IMR-90 (cell line): ENCODE data around the gene MAPK8IP3. TPM values are rescaled to one million over a fixed set of nuclear protein-coding genes. Genes with fewer than 3 reads are reported as not detected.

Experiments
- ATAC-seq: fragments of 200-7000 bp; cut with Tn5 transposase; 2 replicates; pipeline ENCODE4 v1.9.1; 2020; ENCODE audit warnings: low read depth, mild to moderate bottlenecking, moderate library complexity
- BruUV-seq: library from RNA; stranded (reverse); fragments of 400-500 nt; replicated peaks from 2 replicates; lab custom pipeline; 2021; lab: Mats Ljungman, UMichigan
- CTCF ChIA-PET: fragments of 300-600 bp; formaldehyde crosslinking; extraction: SDS; loops from one replicate; lab custom pipeline; 2021; ENCODE audit warnings: antibody characterized with exemption; lab: Yijun Ruan, JAX
- POLR2A ChIA-PET: fragments of 300-600 bp; sonication (Branson Sonifier 250); formaldehyde crosslinking; loops from one replicate; lab custom pipeline; 2022; ENCODE audit warnings: antibody characterized with exemption; ENCODE audit not compliant: unreplicated experiment; lab: Charles Lee
- DNase-seq: peaks from one replicate; pipeline ENCODE4 v3.0.0; 2013
- H2AFZ ChIP-seq: replicated peaks from 2 replicates; pipeline ENCODE3; 2013; ENCODE audit warnings: low read length, mild to moderate bottlenecking; ENCODE audit not compliant: poor library complexity
- H2AK5ac ChIP-seq: 2 replicates; pipeline ENCODE4 v1.6.1; 2013; ENCODE audit warnings: low read depth, low read length, inconsistent platforms
- H2AK9ac ChIP-seq: replicated peaks from 2 replicates; pipeline ENCODE3; 2013; ENCODE audit warnings: mild to moderate bottlenecking, low read depth, low read length, moderate library complexity; ENCODE audit not compliant: poor library complexity
- H2BK120ac ChIP-seq: 2 replicates; pipeline ENCODE4 v1.6.1; 2013; ENCODE audit warnings: low read depth, low read length, inconsistent platforms
- H2BK15ac ChIP-seq: 3 replicates; pipeline ENCODE4 v1.6.1; 2013; ENCODE audit warnings: low read depth, low read length, inconsistent platforms
- H2BK20ac ChIP-seq: 2 replicates; pipeline ENCODE4 v1.6.1; 2013; ENCODE audit warnings: low read depth, mild to moderate bottlenecking, inconsistent platforms, low read length, moderate library complexity
- H2BK5ac ChIP-seq: 2 replicates; pipeline ENCODE4 v1.6.1; 2013; ENCODE audit warnings: mild to moderate bottlenecking, low read depth, low read length, inconsistent platforms; ENCODE audit not compliant: poor library complexity, severe bottlenecking
- H3K14ac ChIP-seq: replicated peaks from 2 replicates; pipeline ENCODE4 v1.6.1; 2013; ENCODE audit warnings: low read depth, low read length, inconsistent platforms
- H3K18ac ChIP-seq: 2 replicates; pipeline ENCODE4 v1.6.1; 2013; ENCODE audit warnings: low read depth, low read length, control low read depth
- H3K23ac ChIP-seq: 2 replicates; pipeline ENCODE4 v1.6.1; 2013; ENCODE audit warnings: low read depth, low read length, inconsistent platforms
- H3K27ac ChIP-seq: 2 replicates; pipeline ENCODE4 v1.5.1; 2013; ENCODE audit warnings: mild to moderate bottlenecking, control low read depth, low read length; ENCODE audit not compliant: insufficient read depth
- H3K27me3 ChIP-seq: 2 replicates; pipeline ENCODE4 v1.6.1; 2013; ENCODE audit warnings: low read length; ENCODE audit not compliant: control insufficient read depth, insufficient read depth
- H3K36me3 ChIP-seq: 2 replicates; pipeline ENCODE4 v1.6.1; 2013; ENCODE audit warnings: low read length, mixed read lengths; ENCODE audit not compliant: control insufficient read depth, insufficient read depth
- H3K4ac ChIP-seq: 2 replicates; pipeline ENCODE4 v1.6.1; 2013; ENCODE audit warnings: low read depth, low read length, inconsistent platforms
- H3K4me1 ChIP-seq: 2 replicates; pipeline ENCODE4 v1.6.1; 2013; ENCODE audit warnings: low read length, mixed read lengths; ENCODE audit not compliant: control insufficient read depth, insufficient read depth
- H3K4me2 ChIP-seq: 2 replicates; pipeline ENCODE4 v1.6.1; 2013; ENCODE audit warnings: low read depth, mild to moderate bottlenecking, control low read depth, low read length, moderate library complexity
- H3K4me3 ChIP-seq: 2 replicates; pipeline ENCODE4 v1.5.1; 2013; ENCODE audit warnings: low read depth, mild to moderate bottlenecking, control low read depth, low read length, moderate library complexity; ENCODE audit not compliant: insufficient read depth
- H3K56ac ChIP-seq: 2 replicates; pipeline ENCODE4 v1.6.1; 2013; ENCODE audit warnings: low read length, inconsistent platforms; ENCODE audit not compliant: insufficient read depth; ENCODE audit errors: extremely low read depth
- H3K79me1 ChIP-seq, 2 experiments: 2 replicates each; pipeline ENCODE4 v1.6.1; 2013; ENCODE audit warnings: low read length in 2 of 2, inconsistent platforms in 1 of 2, low read depth in 1 of 2
- H3K9ac ChIP-seq: 2 replicates; pipeline ENCODE4 v1.6.1; 2013; ENCODE audit warnings: low read depth, low read length, control low read depth
- H3K9me1 ChIP-seq: 2 replicates; pipeline ENCODE4 v1.6.1; 2013; ENCODE audit warnings: low read length, inconsistent platforms; ENCODE audit not compliant: insufficient read depth
- H3K9me3 ChIP-seq: 2 replicates; pipeline ENCODE4 v1.6.1; 2013; ENCODE audit warnings: low read length; ENCODE audit not compliant: control insufficient read depth, insufficient read depth
- H4K20me1 ChIP-seq: 2 replicates; pipeline ENCODE4 v1.6.1; 2013; ENCODE audit warnings: low read length, inconsistent platforms; ENCODE audit not compliant: insufficient read depth
- H4K5ac ChIP-seq: 2 replicates; pipeline ENCODE4 v1.6.1; 2013; ENCODE audit warnings: mild to moderate bottlenecking, low read depth, low read length, control low read depth
- H4K8ac ChIP-seq, 2 experiments: 2 replicates each; pipeline ENCODE4 v1.6.1; 2013; ENCODE audit warnings: low read depth in 2 of 2, low read length in 2 of 2, control low read depth in 1 of 2, inconsistent platforms in 1 of 2
- H4K91ac ChIP-seq: 2 replicates; pipeline ENCODE4 v1.6.1; 2013; ENCODE audit warnings: low read depth, low read length, inconsistent platforms; ENCODE audit not compliant: insufficient read depth
- BHLHE40 ChIP-seq: fragments of 150-350 bp; IDR thresholded peaks from 2 replicates; pipeline ENCODE4 v1.6.1; 2016; ENCODE audit warnings: mild to moderate bottlenecking, low read depth, low read length
- CEBPB ChIP-seq: IDR thresholded peaks from 2 replicates; pipeline ENCODE4 v1.6.1; 2012; ENCODE audit warnings: low read depth, low read length, improper control_type of control experiment
- CHD1 ChIP-seq: IDR thresholded peaks from 2 replicates; pipeline ENCODE4 v1.6.1; 2012; ENCODE audit warnings: low read depth, low read length, improper control_type of control experiment
- FOS ChIP-seq: fragments of 150-350 bp; IDR thresholded peaks from 2 replicates; pipeline ENCODE4 v1.6.1; 2016; ENCODE audit warnings: low read depth, low read length
- MAFK ChIP-seq: IDR thresholded peaks from 2 replicates; pipeline ENCODE4 v1.6.1; 2012; ENCODE audit warnings: low read depth, low read length, improper control_type of control experiment
- MAZ ChIP-seq: IDR thresholded peaks from 2 replicates; pipeline ENCODE4 v1.6.1; 2012; ENCODE audit warnings: low read depth, mild to moderate bottlenecking, low read length, improper control_type of control experiment, moderate library complexity, borderline replicate concordance
- MXI1 ChIP-seq: IDR thresholded peaks from 2 replicates; pipeline ENCODE4 v1.6.1; 2012; ENCODE audit warnings: low read depth, mild to moderate bottlenecking, low read length, moderate library complexity, borderline replicate concordance
- RAD21 ChIP-seq: IDR thresholded peaks from 2 replicates; pipeline ENCODE4 v1.6.1; 2012; ENCODE audit warnings: low read length, improper control_type of control experiment
- RCOR1 ChIP-seq: IDR thresholded peaks from 2 replicates; pipeline ENCODE4 v1.6.1; 2012; ENCODE audit warnings: mild to moderate bottlenecking, low read length, improper control_type of control experiment; ENCODE audit not compliant: insufficient replicate concordance
- RFX5 ChIP-seq: IDR thresholded peaks from 2 replicates; pipeline ENCODE4 v1.8.0; 2012; ENCODE audit warnings: low read depth, mild to moderate bottlenecking, low read length, moderate library complexity
- WGBS, 2 experiments: methylation state at CpG; one replicate each; pipeline versions ENCODE4 v1.1.5 to v1.1.7; 2013; ENCODE audit warnings: missing lambda C conversion rate in 2 of 2; ENCODE audit not compliant: insufficient read length in 1 of 2; ENCODE audit errors: extremely low coverage in 2 of 2; 5-methylcytosine and 5-hydroxymethylcytosine counted together
- dilution Hi-C: fragments of 300-500 bp; cut with HindIII; formaldehyde crosslinking; loops from one replicate; pipeline ENCODE4 v1.14.3; 2018; ENCODE audit warnings: low sequenced_read_pairs; ENCODE audit not compliant: unreplicated experiment
- in situ Hi-C: fragments of 300-500 bp; cut with MboI; formaldehyde crosslinking; loops from 3 replicates; pipeline ENCODE4 v1.14.3; 2019; ENCODE audit warnings: low sequenced_read_pairs, inconsistent platforms, mixed read lengths
- intact Hi-C: fragments of 100-400 bp; cut with micrococcal nuclease; formaldehyde crosslinking; loops from 2 replicates; pipeline ENCODE4 v1.10.0; 2022
- polyA plus RNA-seq, 3 experiments: library from polyadenylated mRNA; depleted of rRNA; stranded (reverse); fragments of >200 nt; gene quantifications; 2 replicates each; pipeline ENCODE4 v1.2.3, GENCODE V29; 2012; ENCODE audit warnings: low replicate concordance in 1 of 3
- total RNA-seq: library from RNA; depleted of rRNA; stranded (reverse); fragments of >200 nt; gene quantifications from 2 replicates; pipeline ENCODE4 v1.2.3, GENCODE V29; 2012
- TF ChIP-seq, protein P1 (sequence below): fragments of 150-350 bp; IDR thresholded peaks from 2 replicates; pipeline ENCODE4 v1.6.1; 2017; ENCODE audit warnings: mild to moderate bottlenecking, antibody characterized with exemption, low read length, low read depth
- TF ChIP-seq, protein P2 (sequence below): fragments of 150-350 bp; IDR thresholded peaks from 2 replicates; pipeline ENCODE4 v1.6.1; 2016; ENCODE audit warnings: low read depth, mild to moderate bottlenecking, low read length, moderate library complexity, borderline replicate concordance

MAPK8IP3 gene
- total and polyA plus RNA-seq, 2 of the 4 experiments (the other 2 are of a cell fraction) = 17.0 to 69.1 TPM

DNA sequence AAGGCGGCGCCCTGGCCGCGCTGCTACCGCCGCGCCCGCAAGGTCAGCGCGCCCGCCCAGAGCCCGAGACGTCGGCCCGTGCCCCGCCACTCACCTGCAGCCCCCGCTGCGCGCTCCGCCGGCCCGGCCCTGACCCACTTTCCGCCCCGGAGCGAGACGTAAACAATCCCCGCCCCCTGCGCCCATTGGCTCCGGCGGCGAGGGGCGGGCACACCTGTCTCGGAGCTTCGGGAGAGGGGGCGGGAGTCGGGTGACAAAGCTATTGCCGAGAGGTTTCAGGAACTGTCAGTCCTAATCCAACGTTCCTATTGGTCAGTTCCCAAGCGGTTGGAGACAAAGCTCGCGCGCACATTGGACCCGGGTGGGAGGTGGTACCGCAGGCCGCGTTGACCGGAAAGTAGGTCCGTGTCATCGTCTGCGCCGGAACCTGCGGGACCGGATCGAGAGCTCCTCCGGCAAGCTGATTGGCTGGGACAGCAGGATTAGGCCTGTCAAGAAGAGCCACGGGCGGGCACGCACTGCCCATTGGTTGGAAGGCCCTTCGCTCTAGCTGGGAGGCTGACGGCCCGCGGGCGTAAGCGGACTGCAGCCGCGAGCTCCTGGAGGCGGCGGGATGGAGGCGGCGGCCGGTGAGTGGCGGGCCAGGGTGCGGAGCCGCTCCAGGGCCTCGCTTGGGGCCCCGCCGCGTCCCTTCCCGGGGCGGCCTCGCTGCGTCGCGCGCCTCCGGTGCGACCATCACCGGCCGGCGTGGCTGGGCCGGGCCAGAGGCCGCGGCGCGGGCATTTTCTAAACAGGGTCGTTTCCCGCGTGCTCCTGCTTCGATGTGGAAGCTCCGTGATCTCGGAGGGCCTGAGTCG is 76.6 kb downstream of the MAPK8IP3 start, which contains the start of the genes NUBP2 and SPSB3:
Gene NUBP2, plus strand, starts transcription at position 553 of the 857 bp plus-strand sequence. Its CDS starts 61 bp downstream, at position 614.
Gene SPSB3, minus strand, starts transcription at position 164 of the 857 bp plus-strand sequence. CDS start 1,088 bp downstream, outside the sequence.
- H3K23ac ChIP-seq = peak within 1 kb of the TSS; percentile 82
- H2BK120ac ChIP-seq = no peak within 1 kb of the TSS
- peaks cover 29% of the 10 kb centered on the region for H3K36me3 ChIP-seq
- H3K4me2 ChIP-seq = peak within 1 kb of the TSS; percentile 92
- peak; percentile 100 for DNase-seq
- peaks cover 17 to 69% of the 10 kb centered on the region in 2 experiments for H3K79me1 ChIP-seq
- no peaks in the 10 kb centered on the region for H3K27me3 ChIP-seq
- dilution Hi-C loops (no loop called here), in situ Hi-C loops (no loop called here), intact Hi-C loops (loop anchor here (5.0 kb wide), 1 partner anchor 45 kb away; the partner anchor contains the start of genes FAHD1 and HAGH)
- peak within 1 kb of the TSS; percentile 92 for H3K9ac ChIP-seq
- no peak within 1 kb of the TSS for H2BK15ac ChIP-seq
- H4K8ac ChIP-seq = peak within 1 kb of the TSS in 1 of 2 experiments; percentile 70; a peak in 1 of 4 replicates
- peak within 1 kb of the TSS; percentile 79 for H3K4me3 ChIP-seq
- CTCF ChIA-PET = interaction anchor here (0.5 to 1.2 kb wide), 4 partner anchors 10 to 140 kb away, joined by 3 to 4 read pairs (median 3); partner anchors contain the start of genes EME2 and MRPS34
- no TSS peak for BruUV-seq
- WGBS, 2 experiments = 1% methylated on average over 68 of the region's 102 CpGs; no CpG with 5 or more reads in 1 of the 2 experiments
- H3K27ac ChIP-seq = peak within 1 kb of the TSS; percentile 27; the same call in 1 of the 2 replicates
- H2BK20ac ChIP-seq = no peak within 1 kb of the TSS
- H3K56ac ChIP-seq = peak within 1 kb of the TSS; percentile 39; the same call in 1 of the 2 replicates
- H4K5ac ChIP-seq = no peak within 1 kb of the TSS
- H2AK5ac ChIP-seq = peak within 1 kb of the TSS; percentile 24; the same call in 1 of the 2 replicates
- ATAC-seq = peak; percentile 91
- H3K18ac ChIP-seq = no peak within 1 kb of the TSS
- POLR2A ChIA-PET = no interaction called here
- peak within 1 kb of the TSS; percentile 88 for H2AFZ ChIP-seq
- H3K4ac ChIP-seq = peak within 1 kb of the TSS; percentile 7; the same call in 1 of the 2 replicates
- peak within 1 kb of the TSS; percentile 52 for H3K14ac ChIP-seq
- H2BK5ac ChIP-seq = no peak within 1 kb of the TSS
- H3K9me3 ChIP-seq = no peaks in the 10 kb centered on the region
- peak within 1 kb of the TSS; percentile 88 for H2AK9ac ChIP-seq
- H4K91ac ChIP-seq = no peak within 1 kb of the TSS
- peaks cover 3% of the 10 kb centered on the region; the same call in 1 of the 2 replicates for H3K4me1 ChIP-seq
- peaks cover 7% of the 10 kb centered on the region; the same call in 1 of the 2 replicates for H3K9me1 ChIP-seq
- peaks cover 42% of the 10 kb centered on the region for H4K20me1 ChIP-seq
- TF ChIP-seq MAZ = peak; percentile 42; the same call in 1 of the 2 replicates
- TF ChIP-seq MXI1 = peak; percentile 79; the same call in 1 of the 2 replicates
- TF ChIP-seq, protein P1, sequence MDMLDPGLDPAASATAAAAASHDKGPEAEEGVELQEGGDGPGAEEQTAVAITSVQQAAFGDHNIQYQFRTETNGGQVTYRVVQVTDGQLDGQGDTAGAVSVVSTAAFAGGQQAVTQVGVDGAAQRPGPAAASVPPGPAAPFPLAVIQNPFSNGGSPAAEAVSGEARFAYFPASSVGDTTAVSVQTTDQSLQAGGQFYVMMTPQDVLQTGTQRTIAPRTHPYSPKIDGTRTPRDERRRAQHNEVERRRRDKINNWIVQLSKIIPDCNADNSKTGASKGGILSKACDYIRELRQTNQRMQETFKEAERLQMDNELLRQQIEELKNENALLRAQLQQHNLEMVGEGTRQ = peak; percentile 17; the same call in 1 of the 2 replicates
- TF ChIP-seq RCOR1 = no peak
- TF ChIP-seq CHD1 = no peak
- no peak for TF ChIP-seq CEBPB
- peak; percentile 81 for TF ChIP-seq FOS
- TF ChIP-seq RAD21 = no peak
- no peak for TF ChIP-seq RFX5
- TF ChIP-seq MAFK = no peak
- TF ChIP-seq BHLHE40 = no peak; the same call in 1 of the 2 replicates
- TF ChIP-seq, protein P2, sequence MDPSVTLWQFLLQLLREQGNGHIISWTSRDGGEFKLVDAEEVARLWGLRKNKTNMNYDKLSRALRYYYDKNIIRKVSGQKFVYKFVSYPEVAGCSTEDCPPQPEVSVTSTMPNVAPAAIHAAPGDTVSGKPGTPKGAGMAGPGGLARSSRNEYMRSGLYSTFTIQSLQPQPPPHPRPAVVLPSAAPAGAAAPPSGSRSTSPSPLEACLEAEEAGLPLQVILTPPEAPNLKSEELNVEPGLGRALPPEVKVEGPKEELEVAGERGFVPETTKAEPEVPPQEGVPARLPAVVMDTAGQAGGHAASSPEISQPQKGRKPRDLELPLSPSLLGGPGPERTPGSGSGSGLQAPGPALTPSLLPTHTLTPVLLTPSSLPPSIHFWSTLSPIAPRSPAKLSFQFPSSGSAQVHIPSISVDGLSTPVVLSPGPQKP = no peak
